ENCODE measurements around the gene TRANK1.

The TRANK1 gene

GRCh38 chr3:36989005-36989404 is 44.2 kb upstream of the TRANK1 start:
- peak overlapping the region; percentile 85; the same call in 1 of the 2 replicates for H3K4me3 ChIP-seq (replicated peaks; ENCODE audit: low read depth, low read length)
- TF ChIP-seq CTCF (IDR thresholded peaks at IDR 0.05; ENCODE audit: low read depth, low read length, missing control alignments), result no peak
- no peak for DNase-seq (ENCODE audit: extremely low read depth, low read depth)

GRCh38 chr3:36988356-36988755 is 43.5 kb upstream of the TRANK1 start:
- H3K4me3 ChIP-seq (replicated peaks; ENCODE audit: low read depth, low read length), result no peak overlapping the region
- DNase-seq (ENCODE audit: extremely low read depth, low read depth), result no peak
- TF ChIP-seq CTCF (IDR thresholded peaks at IDR 0.05; ENCODE audit: low read depth, low read length, missing control alignments), result no peak

- TF ChIP-seq CTCF (IDR thresholded peaks at IDR 0.05; ENCODE audit: low read depth, low read length, missing control alignments), result no peak
- DNase-seq (ENCODE audit: extremely low read depth, low read depth), result no peak
- no peak overlapping the region for H3K4me3 ChIP-seq (replicated peaks; ENCODE audit: low read depth, low read length)
Measured at GRCh38 chr3:36981006-36981405, 36.2 kb upstream of the TRANK1 start.

- DNase-seq (ENCODE audit: extremely low read depth, low read depth), result no peak
- TF ChIP-seq CTCF (IDR thresholded peaks at IDR 0.05; ENCODE audit: low read depth, low read length, missing control alignments), result no peak
- H3K4me3 ChIP-seq (replicated peaks; ENCODE audit: low read depth, low read length), result no peak overlapping the region
Measured at GRCh38 chr3:36973139-36973538, 28.3 kb upstream of the TRANK1 start.

GRCh38 chr3:36972163-36972562 is 27.3 kb upstream of the TRANK1 start:
- H3K4me3 ChIP-seq (replicated peaks; ENCODE audit: low read depth, low read length), result no peak overlapping the region
- DNase-seq (ENCODE audit: extremely low read depth, low read depth), result no peak
- no peak for TF ChIP-seq CTCF (IDR thresholded peaks at IDR 0.05; ENCODE audit: low read depth, low read length, missing control alignments)

- H3K4me3 ChIP-seq (replicated peaks; ENCODE audit: low read depth, low read length), result no peak overlapping the region
- peak; percentile 52 for DNase-seq (ENCODE audit: extremely low read depth, low read depth)
- TF ChIP-seq CTCF (IDR thresholded peaks at IDR 0.05; ENCODE audit: low read depth, low read length, missing control alignments), result no peak
Measured at GRCh38 chr3:36969540-36970432, 24.9 kb upstream of the TRANK1 start.

Data from HFF-Myc (cell line).